Thymus (tissue), 11 donors: ENCODE measurements around the gene PKNOX1. TPM values are rescaled to one million over a fixed set of nuclear protein-coding genes. Genes with fewer than 3 reads are reported as not detected.
A peak's percentile ranks its signal among the peaks of the same experiment; 100 is the strongest.
"Not testable (repeated sequence)": the region's sequence is repeated elsewhere in the genome, so short reads cannot be mapped to it uniquely, and the experiment has no call there.

ENCODE experiments used
- DNase-seq, 9 donors: peaks; one replicate each; pipeline ENCODE4 v3.0.0-alpha.2; 2013; ENCODE audit warnings: low spot score in 9 of 9, low read depth in 6 of 9, missing footprints in 1 of 9
- H3K27ac ChIP-seq, 2 donors: one replicate each; pipeline ENCODE4 v1.5.1; 2013; ENCODE audit warnings: control low read depth in 1 of 2, low read depth in 1 of 2, low read length in 1 of 2, mild to moderate bottlenecking in 1 of 2, moderate library complexity in 1 of 2
- H3K27me3 ChIP-seq, 2 donors: one replicate each; pipeline ENCODE4 v1.5.1; 2013; ENCODE audit warnings: low read length in 1 of 2; ENCODE audit not compliant: control insufficient read depth in 2 of 2, insufficient read depth in 1 of 2
- H3K36me3 ChIP-seq, 2 donors: one replicate each; pipeline ENCODE4 v1.5.1; 2013; ENCODE audit warnings: low read length in 1 of 2, mild to moderate bottlenecking in 1 of 2, moderate library complexity in 1 of 2; ENCODE audit not compliant: control insufficient read depth in 2 of 2, insufficient read depth in 2 of 2
- H3K4me1 ChIP-seq, 2 donors: one replicate each; pipeline ENCODE4 v1.5.1; 2013; ENCODE audit warnings: low read length in 2 of 2; ENCODE audit not compliant: control insufficient read depth in 2 of 2, insufficient read depth in 2 of 2
- H3K4me3 ChIP-seq, 2 donors: one replicate each; pipeline ENCODE4 v1.5.1; 2013; ENCODE audit warnings: low read length in 2 of 2, control low read depth in 1 of 2, mild to moderate bottlenecking in 1 of 2
- H3K9me3 ChIP-seq, 2 donors: one replicate each; pipeline ENCODE4 v1.5.1; 2013; ENCODE audit warnings: low read length in 1 of 2, mild to moderate bottlenecking in 1 of 2; ENCODE audit not compliant: control insufficient read depth in 2 of 2, insufficient read depth in 1 of 2
- WGBS: extraction: QIAGEN DNeasy Blood & Tissue Kit; methylation state at CpG from one replicate; pipeline ENCODE4 v1.1.7; 2013; 5-methylcytosine and 5-hydroxymethylcytosine counted together
- polyA plus RNA-seq: library from polyadenylated mRNA; stranded (reverse); fragments of 200-250 nt; gene quantifications from one replicate; pipeline ENCODE4 v1.2.3, GENCODE V29; 2013
- total RNA-seq: library from RNA; stranded (reverse); fragments of 120-200 nt; gene quantifications from one replicate; pipeline ENCODE4 v1.2.4, GENCODE V29; 2013
- donor health status: healthy.

PKNOX1 gene
- total and polyA plus RNA-seq, 2 donors: 10.8 to 13.4 TPM

DNA sequence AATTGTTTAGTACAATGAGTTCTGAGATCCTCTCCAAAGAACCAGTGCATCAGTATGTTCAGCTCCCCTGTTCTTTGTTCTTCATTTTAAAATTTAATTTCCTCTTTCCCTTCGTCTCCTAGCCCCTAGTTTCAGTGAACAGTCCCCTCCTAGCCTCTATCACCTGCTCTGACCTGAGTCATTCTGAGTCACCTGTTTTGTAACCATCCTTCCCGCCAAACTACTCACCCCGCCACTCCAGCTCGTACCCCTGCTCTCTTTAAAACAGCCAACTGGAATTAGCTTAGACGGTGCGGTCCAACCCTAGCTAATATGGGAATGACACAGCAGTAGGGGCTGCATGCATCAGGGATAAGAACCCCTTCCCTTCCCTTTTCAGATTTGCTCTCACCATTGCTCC lies 32.1 kb upstream of the PKNOX1 start:
- 76% methylated on average over 6 of the region's 6 CpGs for WGBS
- H3K36me3 ChIP-seq: no peaks in the 10 kb centered on the region
- DNase-seq: no peak
- no peaks in the 10 kb centered on the region for H3K4me1 ChIP-seq
- H3K27ac ChIP-seq: no peak overlapping the region
- H3K27me3 ChIP-seq: no peaks in the 10 kb centered on the region
- H3K4me3 ChIP-seq: no peak overlapping the region
- no peaks in the 10 kb centered on the region for H3K9me3 ChIP-seq

DNA sequence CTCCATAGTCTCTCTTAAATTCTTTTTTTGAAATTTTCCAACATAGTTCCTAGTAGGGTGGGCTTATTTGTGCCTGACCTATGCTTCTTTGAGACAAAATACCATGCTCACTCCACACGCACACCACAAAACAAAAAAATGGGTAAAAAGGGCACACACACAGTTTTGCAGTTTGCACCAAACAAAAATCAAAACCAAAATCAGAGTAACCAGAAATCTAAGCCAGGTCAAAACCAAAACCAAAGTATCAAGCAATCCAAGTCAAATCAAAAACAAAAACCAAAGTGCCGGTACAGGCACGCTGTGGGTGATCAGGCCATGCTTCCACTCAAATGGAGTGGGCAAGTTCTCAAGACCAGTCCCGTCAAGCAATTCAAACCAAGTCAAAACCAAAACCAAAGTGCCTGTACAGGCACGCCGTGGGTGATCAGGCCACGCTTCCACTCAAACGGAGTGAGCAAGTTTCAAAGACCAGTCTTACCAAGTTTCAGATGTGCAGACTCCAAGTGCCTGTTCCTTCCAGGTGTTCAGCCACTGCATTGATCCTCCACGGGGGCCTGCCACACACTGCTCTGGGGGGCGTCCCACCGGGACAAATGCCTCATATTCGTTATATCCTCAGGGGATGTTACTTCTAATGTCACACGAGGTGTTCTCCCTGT lies 25.1 kb upstream of the PKNOX1 start:
- WGBS: 84% methylated on average over 13 of the region's 13 CpGs
- peak overlapping the region in 1 of 2 donors; percentile 18 for H3K27ac ChIP-seq
- not testable (repeated sequence) for H3K4me1 ChIP-seq, H3K4me3 ChIP-seq, DNase-seq, H3K9me3 ChIP-seq, H3K27me3 ChIP-seq, H3K36me3 ChIP-seq

DNA sequence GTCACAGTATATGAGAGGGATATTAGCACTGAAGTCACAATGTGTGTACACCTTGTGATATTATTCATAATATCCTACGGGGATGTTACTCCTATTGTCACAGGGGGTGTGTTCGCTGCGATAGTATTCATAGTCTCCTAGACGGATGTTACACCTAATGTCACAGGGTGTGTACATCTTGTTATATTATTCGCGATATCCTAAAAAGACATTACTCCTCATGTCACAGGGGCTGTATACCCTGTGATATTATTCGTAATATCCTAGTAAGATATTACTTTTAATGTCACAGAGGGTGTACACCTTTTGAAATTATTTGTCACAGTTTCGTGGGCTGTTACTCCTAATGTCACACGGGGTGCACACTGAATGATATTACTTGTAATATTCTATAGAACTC lies 23.2 kb upstream of the PKNOX1 start:
- not testable (repeated sequence) for H3K36me3 ChIP-seq, DNase-seq, H3K27ac ChIP-seq, H3K4me1 ChIP-seq, H3K9me3 ChIP-seq, H3K4me3 ChIP-seq, H3K27me3 ChIP-seq
- WGBS: 98% methylated on average over 9 of the region's 9 CpGs

DNA sequence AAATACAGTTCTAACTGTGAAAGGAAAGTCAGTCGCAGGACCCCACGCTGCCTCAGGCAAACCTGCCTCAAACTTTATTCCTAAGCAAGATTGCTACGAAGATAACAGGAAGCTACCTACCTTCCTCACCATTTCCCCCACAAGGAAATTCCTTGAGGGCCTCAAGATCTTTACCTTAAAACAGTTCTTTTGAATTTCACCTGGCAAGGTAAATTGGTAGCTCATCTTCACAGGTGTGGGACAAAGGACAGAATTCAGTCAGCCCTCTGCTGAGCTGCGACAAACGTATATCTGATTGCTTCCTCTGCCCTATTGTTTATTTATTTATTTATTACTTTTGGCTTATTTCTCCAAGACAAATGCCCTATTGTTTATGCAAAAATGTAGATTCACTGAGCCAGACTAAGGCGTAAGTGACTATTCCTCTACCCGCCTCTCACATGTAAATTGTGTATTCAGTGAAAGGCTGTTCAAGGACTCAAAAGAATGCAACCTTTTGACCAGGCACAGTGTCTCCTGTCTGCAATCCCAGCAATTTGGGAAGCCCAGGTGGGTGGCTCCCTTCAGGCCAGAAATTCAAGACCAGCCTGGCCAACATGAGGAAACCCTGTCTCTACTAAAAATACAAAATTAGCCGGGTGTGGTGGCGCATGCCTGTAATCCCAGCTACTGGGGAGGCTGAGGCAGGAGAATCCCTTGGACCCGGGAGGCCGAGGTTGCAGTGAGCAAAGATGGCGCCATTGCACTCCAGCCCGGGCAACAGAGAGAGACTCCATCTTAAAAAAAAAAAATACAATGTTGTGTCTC lies 17.3 kb upstream of the PKNOX1 start:
- 95% methylated on average over 13 of the region's 13 CpGs for WGBS
- Histone ChIP-seq H3K9me3 (no peaks in the 10 kb centered on the region), H3K36me3 (no peaks in the 10 kb centered on the region), H3K4me3 (no peak overlapping the region), H3K27ac (no peak overlapping the region), H3K27me3 (no peaks in the 10 kb centered on the region), H3K4me1 (peaks cover 0 to 2% of the 10 kb centered on the region in 2 donors)
- no peak for DNase-seq

DNA sequence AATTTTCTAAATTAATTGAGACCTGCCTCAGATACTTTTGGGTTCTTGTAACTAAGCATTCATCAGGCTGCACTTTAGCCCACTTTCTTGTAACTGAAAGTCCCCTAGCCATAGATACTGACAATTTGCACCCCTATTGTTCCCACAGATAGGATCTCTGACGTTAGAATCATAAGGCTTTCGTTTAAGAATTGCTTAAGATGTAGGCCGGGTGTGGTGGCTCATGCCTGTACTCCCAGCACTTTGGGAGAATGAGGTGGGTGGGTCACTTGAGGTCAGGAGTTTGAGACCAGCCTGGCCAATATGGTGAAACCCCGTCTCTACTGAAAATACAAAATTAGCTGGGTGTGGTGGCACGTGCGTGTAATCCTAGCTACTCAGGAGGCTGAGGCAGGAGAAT lies 16.2 kb upstream of the PKNOX1 start:
- H3K27me3 ChIP-seq, H3K9me3 ChIP-seq, H3K4me1 ChIP-seq, H3K27ac ChIP-seq, H3K36me3 ChIP-seq, DNase-seq, H3K4me3 ChIP-seq: not testable (repeated sequence)
- 96% methylated on average over 6 of the region's 6 CpGs for WGBS

DNA sequence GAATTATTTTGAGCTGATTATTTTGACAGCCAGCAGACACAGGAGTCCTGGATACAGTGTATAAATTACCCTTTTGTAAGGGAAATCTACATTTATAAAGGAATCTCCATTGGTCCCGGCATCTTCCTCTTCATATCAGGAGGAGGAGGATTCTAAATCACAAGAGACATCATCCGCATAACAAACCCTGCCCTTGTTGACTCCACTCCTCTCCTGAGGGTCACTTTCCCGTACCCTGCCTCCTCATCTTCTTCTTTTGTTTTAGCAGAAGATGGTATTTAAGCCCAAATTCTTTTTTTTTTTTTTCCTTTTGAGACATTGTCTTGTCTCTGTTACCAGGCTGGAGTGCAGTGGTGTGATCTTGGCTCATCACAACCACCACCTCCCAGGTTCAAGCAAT lies 14.6 kb upstream of the PKNOX1 start:
- H3K27ac ChIP-seq: no peak overlapping the region
- no peaks in the 10 kb centered on the region for H3K36me3 ChIP-seq
- DNase-seq: no peak
- H3K4me1 ChIP-seq: peaks cover 0 to 2% of the 10 kb centered on the region in 2 donors
- 98% methylated on average over 3 of the region's 3 CpGs for WGBS
- no peak overlapping the region for H3K4me3 ChIP-seq
- H3K27me3 ChIP-seq: no peaks in the 10 kb centered on the region
- no peaks in the 10 kb centered on the region for H3K9me3 ChIP-seq

DNA sequence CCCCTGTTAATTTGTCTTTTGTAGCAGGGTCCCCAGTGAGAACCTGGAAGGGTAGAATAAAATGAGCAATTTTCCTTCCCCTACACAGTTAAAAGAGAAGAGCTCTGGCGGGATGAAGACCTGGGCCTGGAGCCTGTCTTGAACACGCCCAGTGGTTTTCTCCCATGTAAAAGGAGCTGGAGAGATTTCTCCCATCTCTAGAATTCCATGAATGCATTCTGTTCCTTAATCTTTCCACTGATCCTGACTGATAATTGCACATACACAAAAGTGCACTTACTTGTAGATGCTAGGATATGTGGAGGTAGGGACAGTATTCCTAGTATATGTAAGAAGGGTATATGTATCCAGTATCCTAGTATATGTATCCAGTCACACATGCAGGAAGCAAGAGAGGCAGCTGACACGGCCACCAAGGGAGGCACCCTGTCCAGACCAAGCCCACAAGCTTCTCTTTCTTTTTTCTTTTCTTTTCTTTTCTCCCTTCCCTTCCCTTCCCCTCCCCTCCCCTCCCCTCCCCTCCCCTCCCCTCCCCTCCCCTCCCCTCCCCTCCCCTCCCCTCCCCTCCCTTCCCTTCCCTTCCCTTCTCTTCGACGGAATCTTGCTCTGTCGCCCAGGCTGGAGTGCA lies 11.9 kb upstream of the PKNOX1 start:
- no peaks in the 10 kb centered on the region for H3K4me1 ChIP-seq
- no peak overlapping the region for H3K27ac ChIP-seq
- H3K4me3 ChIP-seq: no peak overlapping the region
- H3K9me3 ChIP-seq: no peaks in the 10 kb centered on the region
- WGBS: 88% methylated on average over 4 of the region's 6 CpGs
- DNase-seq: no peak
- no peaks in the 10 kb centered on the region for H3K27me3 ChIP-seq
- no peaks in the 10 kb centered on the region for H3K36me3 ChIP-seq

DNA sequence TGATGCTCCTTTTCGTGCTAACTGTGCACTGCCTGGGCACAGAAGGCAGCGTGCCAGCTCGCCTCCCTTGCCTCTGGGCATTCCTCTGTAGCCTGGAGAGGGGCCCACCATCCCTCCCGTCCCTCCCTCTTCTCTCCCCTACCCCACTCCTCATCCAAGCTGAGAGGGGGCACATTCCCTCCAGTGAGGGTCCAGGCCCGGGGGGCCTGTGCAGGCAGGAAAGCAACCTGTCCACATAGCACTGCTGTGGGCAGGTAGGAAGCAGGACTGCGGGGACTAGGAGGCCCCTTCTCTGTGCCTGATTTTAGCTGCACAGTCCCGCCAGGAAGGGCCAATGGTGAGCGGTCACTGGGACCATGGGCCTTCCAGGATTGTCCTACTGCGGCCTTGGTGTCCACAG lies 10.3 kb upstream of the PKNOX1 start:
- no peak for DNase-seq
- Histone ChIP-seq H3K9me3 (no peaks in the 10 kb centered on the region), H3K27ac (no peak overlapping the region), H3K36me3 (no peaks in the 10 kb centered on the region), H3K4me1 (no peaks in the 10 kb centered on the region), H3K27me3 (no peaks in the 10 kb centered on the region), H3K4me3 (no peak overlapping the region)
- 96% methylated on average over 9 of the region's 9 CpGs for WGBS

DNA sequence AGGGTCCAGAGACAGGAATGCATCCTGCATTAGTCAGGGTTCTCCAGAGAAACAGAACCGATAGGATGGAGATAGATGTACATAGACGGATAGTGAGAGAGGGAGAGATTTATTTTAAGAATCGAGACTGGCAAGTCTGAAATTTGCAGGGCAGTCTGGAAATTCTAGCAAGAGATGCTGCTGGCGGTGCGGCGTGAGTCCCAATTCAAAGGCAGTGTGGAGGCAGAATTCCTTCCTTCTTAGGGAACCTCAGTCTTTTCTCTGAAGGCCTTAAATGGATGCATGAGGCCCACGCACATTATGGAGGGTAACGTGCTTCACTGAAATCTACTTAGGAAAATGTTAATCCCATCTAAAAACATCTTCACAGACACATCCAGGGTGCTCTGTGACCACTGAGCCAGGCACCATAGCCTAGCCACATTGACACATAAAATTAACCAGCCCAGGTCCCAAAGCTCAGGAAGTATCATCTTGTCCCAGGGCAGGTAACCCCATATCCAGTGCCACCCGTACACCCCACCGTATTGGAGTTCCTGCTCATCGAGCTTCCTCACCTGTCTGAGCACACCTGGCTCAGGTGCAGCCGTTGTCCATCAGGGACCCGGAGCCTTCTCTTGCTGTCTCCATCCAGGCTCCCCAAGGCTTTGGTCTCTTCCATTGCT lies 9.7 kb upstream of the PKNOX1 start:
- H3K27ac ChIP-seq: no peak overlapping the region
- no peak for DNase-seq
- no peaks in the 10 kb centered on the region for H3K36me3 ChIP-seq
- H3K4me3 ChIP-seq: no peak overlapping the region
- H3K9me3 ChIP-seq: no peaks in the 10 kb centered on the region
- no peaks in the 10 kb centered on the region for H3K27me3 ChIP-seq
- no peaks in the 10 kb centered on the region for H3K4me1 ChIP-seq
- WGBS: 98% methylated on average over 13 of the region's 13 CpGs
